ENCODE results near the gene NUP62. TPM values are rescaled to one million over a fixed set of nuclear protein-coding genes. Genes with fewer than 3 reads are reported as not detected.

NUP62 gene
- total and polyA plus RNA-seq, 2 experiments from 2014 or later = 35.1 to 38.5 TPM

GRCh38 chr19:49896863-49897621 is 32.3 kb downstream of the NUP62 start, which contains the start of gene IL4I1:
TSS of gene IL4I1 (minus strand) at chr19:49896887. CDS start at chr19:49896160, 727 bp downstream.
- Histone ChIP-seq H3K27me3 (replicated peaks; ENCODE audit: insufficient read depth) (no peaks in the 10 kb centered on the region), H3F3A (ENCODE audit: insufficient read depth) (no peaks in the 10 kb centered on the region), H3K9me3 (ENCODE audit: low read depth) (no peaks in the 10 kb centered on the region), H4K20me1 (ENCODE audit: insufficient read depth) (no peaks in the 10 kb centered on the region), H3K4me2 (ENCODE audit: unreplicated experiment) (peak within 1 kb of the TSS; percentile 34), H3K9ac (no peak within 1 kb of the TSS), H3K27ac (no peak within 1 kb of the TSS), H3K36me3 (ENCODE audit: low read depth) (no peaks in the 10 kb centered on the region), H3K9me2 (ENCODE audit: insufficient read depth) (no peaks in the 10 kb centered on the region), H2AFZ (0 out of 2 replicates have a peak within 1 kb of the TSS, but pooled peaks have one; percentile 7), H3K4me1 (ENCODE audit: insufficient read depth) (peaks cover 8% of the 10 kb centered on the region), H3K79me2 (ENCODE audit: insufficient read depth) (no peaks in the 10 kb centered on the region), H3K4me3 (no peak within 1 kb of the TSS)
- TF ChIP-seq EZH2phosphoT487 (IDR thresholded peaks at IDR 0.05; ENCODE audit: insufficient read depth, low read depth) (no peak), EZH2 (IDR thresholded peaks at IDR 0.05; ENCODE audit: insufficient read depth, poor library complexity, severe bottlenecking) (no peak)
- WGBS, 2 experiments (ENCODE audit: low coverage in 1 of 2, low lambda C conversion rate in 2 of 2, missing lambda C conversion rate in 2 of 2) = 57 to 60% methylated on average over 20 of the region's 20 CpGs
- peak; percentile 28 for DNase-seq
- in situ Hi-C loops (cut with MboI) = no loop called here

- H3K4me2 ChIP-seq (ENCODE audit: unreplicated experiment) = no peak overlapping the region
- H3K27ac ChIP-seq = no peak overlapping the region
- H3K9me2 ChIP-seq (ENCODE audit: insufficient read depth) = no peaks in the 10 kb centered on the region
- H3K4me1 ChIP-seq (ENCODE audit: insufficient read depth) = peaks cover 8% of the 10 kb centered on the region
- TF ChIP-seq EZH2 (IDR thresholded peaks at IDR 0.05; ENCODE audit: insufficient read depth, poor library complexity, severe bottlenecking) (no peak), EZH2phosphoT487 (IDR thresholded peaks at IDR 0.05; ENCODE audit: insufficient read depth, low read depth) (no peak)
- WGBS, 2 experiments (ENCODE audit: low coverage in 1 of 2, low lambda C conversion rate in 2 of 2, missing lambda C conversion rate in 2 of 2) = 78 to 81% methylated on average over 17 of the region's 17 CpGs
- H4K20me1 ChIP-seq (ENCODE audit: insufficient read depth) = no peaks in the 10 kb centered on the region
- no peaks in the 10 kb centered on the region for H3K79me2 ChIP-seq (ENCODE audit: insufficient read depth)
- no peak overlapping the region for H3K9ac ChIP-seq
- H3K27me3 ChIP-seq (replicated peaks; ENCODE audit: insufficient read depth) = no peaks in the 10 kb centered on the region
- no peaks in the 10 kb centered on the region for H3K9me3 ChIP-seq (ENCODE audit: low read depth)
- H3K4me3 ChIP-seq = no peak overlapping the region
- H3F3A ChIP-seq (ENCODE audit: insufficient read depth) = no peaks in the 10 kb centered on the region
- no peaks in the 10 kb centered on the region for H3K36me3 ChIP-seq (ENCODE audit: low read depth)
- in situ Hi-C loops (cut with MboI) = no loop called here
- H2AFZ ChIP-seq = no peak overlapping the region
- no peak for DNase-seq
These were observed 33.6 kb downstream of the NUP62 start for GRCh38 chr19:49895566-49896297.

GRCh38 chr19:49894879-49895565 is 34.3 kb downstream of the NUP62 start:
- H3K9me3 ChIP-seq (ENCODE audit: low read depth) = no peaks in the 10 kb centered on the region
- in situ Hi-C loops (cut with MboI) = no loop called here
- no peak overlapping the region for H3K27ac ChIP-seq
- DNase-seq = no peak
- no peak overlapping the region for H3K4me2 ChIP-seq (ENCODE audit: unreplicated experiment)
- H4K20me1 ChIP-seq (ENCODE audit: insufficient read depth) = no peaks in the 10 kb centered on the region
- peaks cover 8% of the 10 kb centered on the region for H3K4me1 ChIP-seq (ENCODE audit: insufficient read depth)
- no peak overlapping the region for H3K4me3 ChIP-seq
- no peaks in the 10 kb centered on the region for H3K27me3 ChIP-seq (replicated peaks; ENCODE audit: insufficient read depth)
- TF ChIP-seq EZH2 (IDR thresholded peaks at IDR 0.05; ENCODE audit: insufficient read depth, poor library complexity, severe bottlenecking) (no peak), EZH2phosphoT487 (IDR thresholded peaks at IDR 0.05; ENCODE audit: insufficient read depth, low read depth) (no peak)
- no peaks in the 10 kb centered on the region for H3K79me2 ChIP-seq (ENCODE audit: insufficient read depth)
- no peak overlapping the region for H2AFZ ChIP-seq
- 85 to 86% methylated on average over 15 to 16 of the region's 17 CpGs for WGBS, 2 experiments (ENCODE audit: low coverage in 1 of 2, low lambda C conversion rate in 2 of 2, missing lambda C conversion rate in 2 of 2)
- no peak overlapping the region for H3K9ac ChIP-seq
- no peaks in the 10 kb centered on the region for H3K36me3 ChIP-seq (ENCODE audit: low read depth)
- H3K9me2 ChIP-seq (ENCODE audit: insufficient read depth) = no peaks in the 10 kb centered on the region
- H3F3A ChIP-seq (ENCODE audit: insufficient read depth) = no peaks in the 10 kb centered on the region

GRCh38 chr19:49894011-49894664 is 35.2 kb downstream of the NUP62 start:
- Histone ChIP-seq H3K4me3 (no peak overlapping the region), H3K9ac (no peak overlapping the region), H3K9me3 (ENCODE audit: low read depth) (no peaks in the 10 kb centered on the region), H3K79me2 (ENCODE audit: insufficient read depth) (no peaks in the 10 kb centered on the region), H3F3A (ENCODE audit: insufficient read depth) (no peaks in the 10 kb centered on the region), H3K27me3 (replicated peaks; ENCODE audit: insufficient read depth) (no peaks in the 10 kb centered on the region), H2AFZ (no peak overlapping the region), H3K4me2 (ENCODE audit: unreplicated experiment) (no peak overlapping the region), H3K4me1 (ENCODE audit: insufficient read depth) (peaks cover 8% of the 10 kb centered on the region), H4K20me1 (ENCODE audit: insufficient read depth) (no peaks in the 10 kb centered on the region), H3K27ac (no peak overlapping the region), H3K36me3 (ENCODE audit: low read depth) (no peaks in the 10 kb centered on the region), H3K9me2 (ENCODE audit: insufficient read depth) (no peaks in the 10 kb centered on the region)
- WGBS, 2 experiments (ENCODE audit: low coverage in 1 of 2, low lambda C conversion rate in 2 of 2, missing lambda C conversion rate in 2 of 2) = 89 to 91% methylated on average over 16 to 18 of the region's 18 CpGs
- in situ Hi-C loops (cut with MboI) = no loop called here
- no peak for DNase-seq
- TF ChIP-seq EZH2phosphoT487 (IDR thresholded peaks at IDR 0.05; ENCODE audit: insufficient read depth, low read depth) = no peak

Measured in GM23248 (cell line).